GM19468 (cell line): ENCODE data around the gene TMEM51.
"Not testable (repeated sequence)": the region's sequence is repeated elsewhere in the genome, so short reads cannot be mapped to it uniquely, and the experiment has no call there.

Source experiments
- ATAC-seq: cut with Tn5 transposase; IDR thresholded peaks from one replicate; pipeline ENCODE4 v1.9.1; 2021; ENCODE audit warnings: mild to moderate bottlenecking, moderate library complexity, moderate number of reproducible peaks; ENCODE audit not compliant: unreplicated experiment; ENCODE audit errors: extremely low read depth

TMEM51 gene

GRCh38 chr1:15175324-15176094, 22.0 kb downstream of the TMEM51 start:
- ATAC-seq, result not testable (repeated sequence)

- no peak for ATAC-seq
Measured at GRCh38 chr1:15176120-15176519, 22.6 kb downstream of the TMEM51 start.

GRCh38 chr1:15176898-15177665, 23.5 kb downstream of the TMEM51 start:
- ATAC-seq, result no peak

- ATAC-seq, result no peak
Measured at GRCh38 chr1:15177710-15178166, 24.2 kb downstream of the TMEM51 start.

GRCh38 chr1:15178571-15179484, 25.3 kb downstream of the TMEM51 start:
- no peak for ATAC-seq

GRCh38 chr1:15179485-15179883, 25.9 kb downstream of the TMEM51 start:
- no peak for ATAC-seq

- ATAC-seq, result no peak
Measured at GRCh38 chr1:15180189-15180588, 26.6 kb downstream of the TMEM51 start.

GRCh38 chr1:15180945-15181523, 27.5 kb downstream of the TMEM51 start:
- no peak for ATAC-seq

GRCh38 chr1:15181564-15181963, 28.0 kb downstream of the TMEM51 start:
- ATAC-seq, result no peak

- ATAC-seq, result no peak
Measured at GRCh38 chr1:15184436-15185241, 31.1 kb downstream of the TMEM51 start.

GRCh38 chr1:15185617-15186016, 32.1 kb downstream of the TMEM51 start:
- ATAC-seq, result no peak

GRCh38 chr1:15186073-15186845, 32.7 kb downstream of the TMEM51 start:
- no peak for ATAC-seq

GRCh38 chr1:15186846-15187151, 33.3 kb downstream of the TMEM51 start:
- ATAC-seq, result no peak

- ATAC-seq, result no peak
Measured at GRCh38 chr1:15187175-15188129, 33.9 kb downstream of the TMEM51 start.

GRCh38 chr1:15188130-15188524, 34.6 kb downstream of the TMEM51 start:
- no peak for ATAC-seq

- no peak for ATAC-seq
Measured at GRCh38 chr1:15188678-15189077, 35.1 kb downstream of the TMEM51 start.

- ATAC-seq, result no peak
Measured at GRCh38 chr1:15189692-15190370, 36.3 kb downstream of the TMEM51 start.
